GM12891 (cell line): Measurements from ENCODE around the gene SND1.

Experiments
- POLR2A ChIP-seq: IDR thresholded peaks from 2 replicates; pipeline ENCODE4 v1.6.1; 2011; ENCODE audit warnings: low read depth, low read length, control low read depth
- POLR2AphosphoS5 ChIP-seq: IDR thresholded peaks from 2 replicates; pipeline ENCODE4 v1.6.1; 2011; ENCODE audit warnings: low read depth, low read length, control low read depth
- POU2F2 ChIP-seq: IDR thresholded peaks from 2 replicates; pipeline ENCODE4 v1.6.1; 2011; ENCODE audit warnings: low read depth, mild to moderate bottlenecking, control low read depth, low read length, moderate library complexity
- SPI1 ChIP-seq: IDR thresholded peaks from 2 replicates; pipeline ENCODE4 v1.6.1; 2011; ENCODE audit warnings: low read depth, low read length, control low read depth
- TAF1 ChIP-seq: IDR thresholded peaks from 2 replicates; pipeline ENCODE4 v1.6.1; 2011; ENCODE audit warnings: low read depth, low read length, control low read depth

GRCh38 chr7:127647636-127648035 is 4.4 kb upstream of the SND1 start:
- TF ChIP-seq POLR2A (no peak), TAF1 (no peak), POLR2AphosphoS5 (no peak), POU2F2 (no peak), SPI1 (no peak)
